ENCODE data around the gene BPIFB1.

BPIFB1 gene

GRCh38 chr20:33239979-33240736 lies 42.9 kb upstream of the BPIFB1 start:
- TF ChIP-seq, protein P1, sequence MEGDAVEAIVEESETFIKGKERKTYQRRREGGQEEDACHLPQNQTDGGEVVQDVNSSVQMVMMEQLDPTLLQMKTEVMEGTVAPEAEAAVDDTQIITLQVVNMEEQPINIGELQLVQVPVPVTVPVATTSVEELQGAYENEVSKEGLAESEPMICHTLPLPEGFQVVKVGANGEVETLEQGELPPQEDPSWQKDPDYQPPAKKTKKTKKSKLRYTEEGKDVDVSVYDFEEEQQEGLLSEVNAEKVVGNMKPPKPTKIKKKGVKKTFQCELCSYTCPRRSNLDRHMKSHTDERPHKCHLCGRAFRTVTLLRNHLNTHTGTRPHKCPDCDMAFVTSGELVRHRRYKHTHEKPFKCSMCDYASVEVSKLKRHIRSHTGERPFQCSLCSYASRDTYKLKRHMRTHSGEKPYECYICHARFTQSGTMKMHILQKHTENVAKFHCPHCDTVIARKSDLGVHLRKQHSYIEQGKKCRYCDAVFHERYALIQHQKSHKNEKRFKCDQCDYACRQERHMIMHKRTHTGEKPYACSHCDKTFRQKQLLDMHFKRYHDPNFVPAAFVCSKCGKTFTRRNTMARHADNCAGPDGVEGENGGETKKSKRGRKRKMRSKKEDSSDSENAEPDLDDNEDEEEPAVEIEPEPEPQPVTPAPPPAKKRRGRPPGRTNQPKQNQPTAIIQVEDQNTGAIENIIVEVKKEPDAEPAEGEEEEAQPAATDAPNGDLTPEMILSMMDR (IDR thresholded peaks at IDR 0.05; ENCODE audit: control insufficient read depth, insufficient read depth, low read depth, low read length, missing control alignments): no peak
- H3K4me3 ChIP-seq (ENCODE audit: control insufficient read depth, low read depth, low read length): no peak overlapping the region
- DNase-seq (ENCODE audit: low read depth): no peak

GRCh38 chr20:33240923-33241322 lies 42.1 kb upstream of the BPIFB1 start:
- TF ChIP-seq, protein P1 (IDR thresholded peaks at IDR 0.05; ENCODE audit: control insufficient read depth, insufficient read depth, low read depth, low read length, missing control alignments): no peak
- no peak for DNase-seq (ENCODE audit: low read depth)
- no peak overlapping the region for H3K4me3 ChIP-seq (ENCODE audit: control insufficient read depth, low read depth, low read length)

GRCh38 chr20:33242319-33243100 lies 40.5 kb upstream of the BPIFB1 start:
- DNase-seq (ENCODE audit: low read depth): no peak
- TF ChIP-seq, protein P1 (IDR thresholded peaks at IDR 0.05; ENCODE audit: control insufficient read depth, insufficient read depth, low read depth, low read length, missing control alignments): no peak
- H3K4me3 ChIP-seq (ENCODE audit: control insufficient read depth, low read depth, low read length): no peak overlapping the region

- no peak for DNase-seq (ENCODE audit: low read depth)
- TF ChIP-seq, protein P1 (IDR thresholded peaks at IDR 0.05; ENCODE audit: control insufficient read depth, insufficient read depth, low read depth, low read length, missing control alignments): no peak
- H3K4me3 ChIP-seq (ENCODE audit: control insufficient read depth, low read depth, low read length): no peak overlapping the region
These were observed 36.9 kb upstream of the BPIFB1 start for GRCh38 chr20:33246077-33246476.

GRCh38 chr20:33249456-33249855 lies 33.6 kb upstream of the BPIFB1 start:
- no peak for DNase-seq (ENCODE audit: low read depth)
- TF ChIP-seq, protein P1 (IDR thresholded peaks at IDR 0.05; ENCODE audit: control insufficient read depth, insufficient read depth, low read depth, low read length, missing control alignments): no peak
- no peak overlapping the region for H3K4me3 ChIP-seq (ENCODE audit: control insufficient read depth, low read depth, low read length)

DNA sequence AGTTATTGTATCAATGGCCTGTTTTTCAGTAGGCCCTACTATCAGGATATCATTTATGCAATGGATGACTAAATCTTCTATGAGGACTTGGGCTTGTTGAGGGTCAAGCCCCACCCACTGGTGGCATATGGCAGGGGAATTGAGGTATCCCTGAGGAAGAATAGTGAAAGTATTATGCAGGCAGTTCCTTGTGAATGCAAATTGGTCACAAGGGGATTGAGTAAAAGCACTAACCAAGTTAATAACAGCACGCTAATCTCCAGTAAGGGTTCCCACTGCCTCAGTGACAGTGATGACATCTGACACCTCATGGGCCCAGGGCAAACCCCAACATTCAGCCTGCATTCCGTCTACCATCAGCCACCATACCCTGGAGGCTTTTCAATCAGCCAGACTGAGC lies 32.3 kb upstream of the BPIFB1 start:
- TF ChIP-seq, protein P1 (IDR thresholded peaks at IDR 0.05; ENCODE audit: control insufficient read depth, insufficient read depth, low read depth, low read length, missing control alignments): no peak
- DNase-seq (ENCODE audit: low read depth): no peak
- no peak overlapping the region for H3K4me3 ChIP-seq (ENCODE audit: control insufficient read depth, low read depth, low read length)
